IMR-90 (cell line): ENCODE results near the gene WSB1. TPM values are rescaled to one million over a fixed set of nuclear protein-coding genes. Genes with fewer than 3 reads are reported as not detected.

Experiments used
- ATAC-seq: fragments of 200-7000 bp; cut with Tn5 transposase; 2 replicates; pipeline ENCODE4 v1.9.1; 2020; ENCODE audit warnings: low read depth, mild to moderate bottlenecking, moderate library complexity
- BruUV-seq: library from RNA; stranded (reverse); fragments of 400-500 nt; replicated peaks from 2 replicates; lab custom pipeline; 2021; lab: Mats Ljungman, UMichigan
- CTCF ChIA-PET: fragments of 300-600 bp; formaldehyde crosslinking; extraction: SDS; loops from one replicate; lab custom pipeline; 2021; ENCODE audit warnings: antibody characterized with exemption; lab: Yijun Ruan, JAX
- POLR2A ChIA-PET: fragments of 300-600 bp; sonication (Branson Sonifier 250); formaldehyde crosslinking; loops from one replicate; lab custom pipeline; 2022; ENCODE audit warnings: antibody characterized with exemption; ENCODE audit not compliant: unreplicated experiment; lab: Charles Lee
- DNase-seq: peaks from one replicate; pipeline ENCODE4 v3.0.0; 2013
- H2AFZ ChIP-seq: replicated peaks from 2 replicates; pipeline ENCODE3; 2013; ENCODE audit warnings: low read length, mild to moderate bottlenecking; ENCODE audit not compliant: poor library complexity
- H2AK5ac ChIP-seq: 2 replicates; pipeline ENCODE4 v1.6.1; 2013; ENCODE audit warnings: low read depth, low read length, inconsistent platforms
- H2AK9ac ChIP-seq: replicated peaks from 2 replicates; pipeline ENCODE3; 2013; ENCODE audit warnings: mild to moderate bottlenecking, low read depth, low read length, moderate library complexity; ENCODE audit not compliant: poor library complexity
- H2BK120ac ChIP-seq: 2 replicates; pipeline ENCODE4 v1.6.1; 2013; ENCODE audit warnings: low read depth, low read length, inconsistent platforms
- H2BK15ac ChIP-seq: 3 replicates; pipeline ENCODE4 v1.6.1; 2013; ENCODE audit warnings: low read depth, low read length, inconsistent platforms
- H2BK20ac ChIP-seq: 2 replicates; pipeline ENCODE4 v1.6.1; 2013; ENCODE audit warnings: low read depth, mild to moderate bottlenecking, inconsistent platforms, low read length, moderate library complexity
- H2BK5ac ChIP-seq: 2 replicates; pipeline ENCODE4 v1.6.1; 2013; ENCODE audit warnings: mild to moderate bottlenecking, low read depth, low read length, inconsistent platforms; ENCODE audit not compliant: poor library complexity, severe bottlenecking
- H3K14ac ChIP-seq: replicated peaks from 2 replicates; pipeline ENCODE4 v1.6.1; 2013; ENCODE audit warnings: low read depth, low read length, inconsistent platforms
- H3K18ac ChIP-seq: 2 replicates; pipeline ENCODE4 v1.6.1; 2013; ENCODE audit warnings: low read depth, low read length, control low read depth
- H3K23ac ChIP-seq: 2 replicates; pipeline ENCODE4 v1.6.1; 2013; ENCODE audit warnings: low read depth, low read length, inconsistent platforms
- H3K27ac ChIP-seq: 2 replicates; pipeline ENCODE4 v1.5.1; 2013; ENCODE audit warnings: mild to moderate bottlenecking, control low read depth, low read length; ENCODE audit not compliant: insufficient read depth
- H3K27me3 ChIP-seq: 2 replicates; pipeline ENCODE4 v1.6.1; 2013; ENCODE audit warnings: low read length; ENCODE audit not compliant: control insufficient read depth, insufficient read depth
- H3K36me3 ChIP-seq: 2 replicates; pipeline ENCODE4 v1.6.1; 2013; ENCODE audit warnings: low read length, mixed read lengths; ENCODE audit not compliant: control insufficient read depth, insufficient read depth
- H3K4ac ChIP-seq: 2 replicates; pipeline ENCODE4 v1.6.1; 2013; ENCODE audit warnings: low read depth, low read length, inconsistent platforms
- H3K4me1 ChIP-seq: 2 replicates; pipeline ENCODE4 v1.6.1; 2013; ENCODE audit warnings: low read length, mixed read lengths; ENCODE audit not compliant: control insufficient read depth, insufficient read depth
- H3K4me2 ChIP-seq: 2 replicates; pipeline ENCODE4 v1.6.1; 2013; ENCODE audit warnings: low read depth, mild to moderate bottlenecking, control low read depth, low read length, moderate library complexity
- H3K4me3 ChIP-seq: 2 replicates; pipeline ENCODE4 v1.5.1; 2013; ENCODE audit warnings: low read depth, mild to moderate bottlenecking, control low read depth, low read length, moderate library complexity; ENCODE audit not compliant: insufficient read depth
- H3K56ac ChIP-seq: 2 replicates; pipeline ENCODE4 v1.6.1; 2013; ENCODE audit warnings: low read length, inconsistent platforms; ENCODE audit not compliant: insufficient read depth; ENCODE audit errors: extremely low read depth
- H3K79me1 ChIP-seq, 2 experiments: 2 replicates each; pipeline ENCODE4 v1.6.1; 2013; ENCODE audit warnings: low read length in 2 of 2, inconsistent platforms in 1 of 2, low read depth in 1 of 2
- H3K9ac ChIP-seq: 2 replicates; pipeline ENCODE4 v1.6.1; 2013; ENCODE audit warnings: low read depth, low read length, control low read depth
- H3K9me1 ChIP-seq: 2 replicates; pipeline ENCODE4 v1.6.1; 2013; ENCODE audit warnings: low read length, inconsistent platforms; ENCODE audit not compliant: insufficient read depth
- H3K9me3 ChIP-seq: 2 replicates; pipeline ENCODE4 v1.6.1; 2013; ENCODE audit warnings: low read length; ENCODE audit not compliant: control insufficient read depth, insufficient read depth
- H4K20me1 ChIP-seq: 2 replicates; pipeline ENCODE4 v1.6.1; 2013; ENCODE audit warnings: low read length, inconsistent platforms; ENCODE audit not compliant: insufficient read depth
- H4K5ac ChIP-seq: 2 replicates; pipeline ENCODE4 v1.6.1; 2013; ENCODE audit warnings: mild to moderate bottlenecking, low read depth, low read length, control low read depth
- H4K8ac ChIP-seq, 2 experiments: 2 replicates each; pipeline ENCODE4 v1.6.1; 2013; ENCODE audit warnings: low read depth in 2 of 2, low read length in 2 of 2, control low read depth in 1 of 2, inconsistent platforms in 1 of 2
- H4K91ac ChIP-seq: 2 replicates; pipeline ENCODE4 v1.6.1; 2013; ENCODE audit warnings: low read depth, low read length, inconsistent platforms; ENCODE audit not compliant: insufficient read depth
- BHLHE40 ChIP-seq: fragments of 150-350 bp; IDR thresholded peaks from 2 replicates; pipeline ENCODE4 v1.6.1; 2016; ENCODE audit warnings: mild to moderate bottlenecking, low read depth, low read length
- MAFK ChIP-seq: IDR thresholded peaks from 2 replicates; pipeline ENCODE4 v1.6.1; 2012; ENCODE audit warnings: low read depth, low read length, improper control_type of control experiment
- MAZ ChIP-seq: IDR thresholded peaks from 2 replicates; pipeline ENCODE4 v1.6.1; 2012; ENCODE audit warnings: low read depth, mild to moderate bottlenecking, low read length, improper control_type of control experiment, moderate library complexity, borderline replicate concordance
- POLR2A ChIP-seq: IDR thresholded peaks from 2 replicates; pipeline ENCODE4 v1.6.1; 2012; ENCODE audit warnings: mild to moderate bottlenecking, low read depth, low read length
- WGBS, 2 experiments: methylation state at CpG; one replicate each; pipeline versions ENCODE4 v1.1.5 to v1.1.7; 2013; ENCODE audit warnings: missing lambda C conversion rate in 2 of 2; ENCODE audit not compliant: insufficient read length in 1 of 2; ENCODE audit errors: extremely low coverage in 2 of 2; 5-methylcytosine and 5-hydroxymethylcytosine counted together
- dilution Hi-C: fragments of 300-500 bp; cut with HindIII; formaldehyde crosslinking; loops from one replicate; pipeline ENCODE4 v1.14.3; 2018; ENCODE audit warnings: low sequenced_read_pairs; ENCODE audit not compliant: unreplicated experiment
- in situ Hi-C: fragments of 300-500 bp; cut with MboI; formaldehyde crosslinking; loops from 3 replicates; pipeline ENCODE4 v1.14.3; 2019; ENCODE audit warnings: low sequenced_read_pairs, inconsistent platforms, mixed read lengths
- intact Hi-C: fragments of 100-400 bp; cut with micrococcal nuclease; formaldehyde crosslinking; loops from 2 replicates; pipeline ENCODE4 v1.10.0; 2022
- polyA plus RNA-seq, 3 experiments: library from polyadenylated mRNA; depleted of rRNA; stranded (reverse); fragments of >200 nt; gene quantifications; 2 replicates each; pipeline ENCODE4 v1.2.3, GENCODE V29; 2012; ENCODE audit warnings: low replicate concordance in 1 of 3
- total RNA-seq: library from RNA; depleted of rRNA; stranded (reverse); fragments of >200 nt; gene quantifications from 2 replicates; pipeline ENCODE4 v1.2.3, GENCODE V29; 2012

WSB1 gene
- total and polyA plus RNA-seq, 2 of the 4 experiments (the other 2 are of a cell fraction) = 140 to 266 TPM

DNA sequence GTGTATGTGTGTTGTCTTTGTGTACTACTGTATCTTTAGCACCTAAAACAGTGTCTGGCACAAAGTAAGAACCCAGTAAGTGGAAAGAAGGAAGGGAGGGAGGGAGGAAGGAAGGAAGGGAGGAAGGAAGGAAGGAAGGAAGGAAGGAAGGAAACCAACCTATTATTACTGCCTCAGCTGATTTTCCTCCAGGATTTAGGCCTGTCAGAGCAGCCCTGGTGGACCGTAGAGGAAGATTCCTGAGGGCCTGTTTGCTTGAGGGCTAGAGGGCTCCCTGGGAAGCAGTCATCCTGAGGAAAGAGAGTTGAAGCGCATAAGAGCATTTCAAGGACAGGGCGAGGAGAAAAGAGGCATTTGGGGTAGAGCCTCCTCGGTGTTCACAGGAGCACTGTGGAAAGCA is 61.5 kb downstream of the WSB1 start:
- Histone ChIP-seq H3K9me3 (no peaks in the 10 kb centered on the region), H2BK5ac (no peak overlapping the region), H2BK15ac (no peak overlapping the region), H4K20me1 (no peaks in the 10 kb centered on the region), H4K5ac (no peak overlapping the region), H2AK5ac (peak overlapping the region; percentile 64), H3K27ac (no peak overlapping the region), H2BK20ac (peak overlapping the region; percentile 65; the same call in 1 of the 2 replicates), H3K9ac (no peak overlapping the region), H3K27me3 (no peaks in the 10 kb centered on the region), H4K8ac (no peak overlapping the region), H3K23ac (no peak overlapping the region; the same call in 1 of the 2 replicates), H3K79me1 (peaks cover 7 to 19% of the 10 kb centered on the region in 2 experiments; a peak in 3 of 4 replicates), H2AFZ (no peak overlapping the region), H3K14ac (no peak overlapping the region), H3K4me3 (no peak overlapping the region), H4K91ac (no peak overlapping the region), H2AK9ac (no peak overlapping the region), H3K56ac (no peak overlapping the region), H3K36me3 (no peaks in the 10 kb centered on the region), H3K9me1 (peaks cover 6% of the 10 kb centered on the region), H3K4me2 (no peak overlapping the region), H2BK120ac (no peak overlapping the region), H3K4me1 (peaks cover 8% of the 10 kb centered on the region), H3K18ac (no peak overlapping the region), H3K4ac (peak overlapping the region; percentile 2; the same call in 1 of the 2 replicates)
- intact Hi-C loops = no loop called here
- 70% methylated on average over 2 of the region's 4 CpGs; no CpG with 5 or more reads in 1 of the 2 experiments for WGBS, 2 experiments
- DNase-seq (no peak), ATAC-seq (no peak)
- in situ Hi-C loops = no loop called here
- ChIA-PET POLR2A (no interaction called here), CTCF (interaction anchor here (2.0 kb wide), 1 partner anchor 245 kb away, joined by 9 read pairs; no protein-coding TSS in a partner anchor)
- no peak for TF ChIP-seq BHLHE40
- TF ChIP-seq MAZ = no peak
- TF ChIP-seq POLR2A = no peak
- no peak for TF ChIP-seq MAFK
- dilution Hi-C loops = no loop called here
- no TSS peak for BruUV-seq
